Activated gamma-delta T cell treated with Interleukin-2 at 50 U/mL for 16 hours (primary cell): Measurements from ENCODE around the gene TRAPPC10.
"Not testable (repeated sequence)": the region's sequence is repeated elsewhere in the genome, so short reads cannot be mapped to it uniquely, and the experiment has no call there.

Source experiments
- DNase-seq: peaks from one replicate; pipeline ENCODE4 v3.0.0-alpha.2; 2020

The TRAPPC10 gene

GRCh38 chr21:44090325-44090724 lies 78.2 kb downstream of the TRAPPC10 start:
- no peak for DNase-seq

- DNase-seq = no peak
These were observed 80.1 kb downstream of the TRAPPC10 start for GRCh38 chr21:44092211-44092610.

- no peak for DNase-seq
These were observed 81.7 kb downstream of the TRAPPC10 start for GRCh38 chr21:44093761-44094160.

- no peak for DNase-seq
These were observed 82.7 kb downstream of the TRAPPC10 start for GRCh38 chr21:44094832-44095231.

- not testable (repeated sequence) for DNase-seq
These were observed 86.4 kb downstream of the TRAPPC10 start for GRCh38 chr21:44098507-44098906.

GRCh38 chr21:44098964-44099363 lies 86.9 kb downstream of the TRAPPC10 start:
- not testable (repeated sequence) for DNase-seq

- DNase-seq = peak; percentile 66
These were observed 95.0 kb downstream of the TRAPPC10 start, which contains the start of gene PWP2 for GRCh38 chr21:44107026-44107501. TSS of gene PWP2 (plus strand) at chr21:44107399. CDS start at chr21:44107417, 18 bp downstream.

GRCh38 chr21:44107589-44107988 lies 95.5 kb downstream of the TRAPPC10 start:
- not testable (repeated sequence) for DNase-seq

GRCh38 chr21:44113702-44114371 lies 101.7 kb downstream of the TRAPPC10 start:
- not testable (repeated sequence) for DNase-seq

- not testable (repeated sequence) for DNase-seq
These were observed 110.0 kb downstream of the TRAPPC10 start for GRCh38 chr21:44122131-44122530.

GRCh38 chr21:44127827-44128226 lies 115.7 kb downstream of the TRAPPC10 start:
- DNase-seq = not testable (repeated sequence)

- not testable (repeated sequence) for DNase-seq
These were observed 121.6 kb downstream of the TRAPPC10 start for GRCh38 chr21:44133715-44134057.

- not testable (repeated sequence) for DNase-seq
These were observed 122.6 kb downstream of the TRAPPC10 start for GRCh38 chr21:44134732-44135131.

- DNase-seq = peak; percentile 50
These were observed 125.9 kb downstream of the TRAPPC10 start for GRCh38 chr21:44138039-44138438.

- DNase-seq = not testable (repeated sequence)
These were observed 127.9 kb downstream of the TRAPPC10 start for GRCh38 chr21:44139787-44140551.

- not testable (repeated sequence) for DNase-seq
These were observed 128.4 kb downstream of the TRAPPC10 start for GRCh38 chr21:44140552-44140932.

- not testable (repeated sequence) for DNase-seq
These were observed 130.4 kb downstream of the TRAPPC10 start for GRCh38 chr21:44142470-44142869.

GRCh38 chr21:44143380-44143779 lies 131.3 kb downstream of the TRAPPC10 start:
- peak; percentile 37 for DNase-seq

GRCh38 chr21:44143996-44144395 lies 131.9 kb downstream of the TRAPPC10 start:
- not testable (repeated sequence) for DNase-seq

GRCh38 chr21:44144784-44145602 lies 132.9 kb downstream of the TRAPPC10 start:
- not testable (repeated sequence) for DNase-seq

- not testable (repeated sequence) for DNase-seq
These were observed 133.5 kb downstream of the TRAPPC10 start for GRCh38 chr21:44145616-44146015.

GRCh38 chr21:44147108-44147507 lies 135.0 kb downstream of the TRAPPC10 start:
- not testable (repeated sequence) for DNase-seq

- not testable (repeated sequence) for DNase-seq
These were observed 138.1 kb downstream of the TRAPPC10 start for GRCh38 chr21:44150255-44150654.
